Tibial artery (tissue), 4 donors: Measurements from ENCODE around the gene OSCP1.
A peak's percentile ranks its signal among the peaks of the same experiment; 100 is the strongest.

Source experiments
- DNase-seq, 2 donors: peaks; one replicate each; pipeline ENCODE4 v3.0.0-alpha.2; 2019
- H3K27ac ChIP-seq, 2 donors: fragments of 200-600 bp; sonication (generic) in 1 of 2; 1 replicate in 1 of 2; 2 replicates in 1 of 2; pipeline ENCODE4 v1.5.1; 2018 to 2019; ENCODE audit warnings: mild to moderate bottlenecking in 1 of 2
- H3K27me3 ChIP-seq, 2 donors: fragments of 200-600 bp; sonication (generic) in 1 of 2; one replicate each; pipeline versions ENCODE4 v1.5.1 to v1.6.0; 2016 to 2019
- H3K36me3 ChIP-seq, 3 donors: fragments of 200-600 bp; sonication (generic) in 2 of 3; one replicate each; pipeline ENCODE4 v1.5.1; 2016 to 2019; ENCODE audit warnings: mild to moderate bottlenecking in 2 of 3
- H3K4me1 ChIP-seq, 4 donors: fragments of 200-600 bp; sonication (generic) in 2 of 4; 1 replicate in 3 of 4; 2 replicates in 1 of 4; pipeline ENCODE4 v1.5.1; 2016 to 2019
- H3K4me3 ChIP-seq, 2 donors: fragments of 200-600 bp; sonication (generic) in 1 of 2; 1 replicate in 1 of 2; 2 replicates in 1 of 2; pipeline ENCODE4 v1.5.1; 2018 to 2019; ENCODE audit warnings: mild to moderate bottlenecking in 2 of 2
- H3K9me3 ChIP-seq, 3 donors: fragments of 200-600 bp; sonication (generic) in 1 of 3; one replicate each; pipeline ENCODE4 v1.5.1; 2016 to 2019
- intact Hi-C: fragments of 100-400 bp; cut with DNase I; formaldehyde crosslinking; loops from one replicate; pipeline ENCODE4 v1.15.0; 2023; ENCODE audit warnings: low total_unique reads
- TF ChIP-seq, protein P1 (sequence below), 2 experiments: fragments of 200-600 bp in 1 of 2; fragments of 450-650 bp in 1 of 2; IDR thresholded peaks; one replicate each; pipeline ENCODE4 v1.5.1; 2017 to 2019; ENCODE audit warnings: antibody characterized with exemption in 2 of 2, mild to moderate bottlenecking in 1 of 2, moderate library complexity in 1 of 2

OSCP1 gene

DNA sequence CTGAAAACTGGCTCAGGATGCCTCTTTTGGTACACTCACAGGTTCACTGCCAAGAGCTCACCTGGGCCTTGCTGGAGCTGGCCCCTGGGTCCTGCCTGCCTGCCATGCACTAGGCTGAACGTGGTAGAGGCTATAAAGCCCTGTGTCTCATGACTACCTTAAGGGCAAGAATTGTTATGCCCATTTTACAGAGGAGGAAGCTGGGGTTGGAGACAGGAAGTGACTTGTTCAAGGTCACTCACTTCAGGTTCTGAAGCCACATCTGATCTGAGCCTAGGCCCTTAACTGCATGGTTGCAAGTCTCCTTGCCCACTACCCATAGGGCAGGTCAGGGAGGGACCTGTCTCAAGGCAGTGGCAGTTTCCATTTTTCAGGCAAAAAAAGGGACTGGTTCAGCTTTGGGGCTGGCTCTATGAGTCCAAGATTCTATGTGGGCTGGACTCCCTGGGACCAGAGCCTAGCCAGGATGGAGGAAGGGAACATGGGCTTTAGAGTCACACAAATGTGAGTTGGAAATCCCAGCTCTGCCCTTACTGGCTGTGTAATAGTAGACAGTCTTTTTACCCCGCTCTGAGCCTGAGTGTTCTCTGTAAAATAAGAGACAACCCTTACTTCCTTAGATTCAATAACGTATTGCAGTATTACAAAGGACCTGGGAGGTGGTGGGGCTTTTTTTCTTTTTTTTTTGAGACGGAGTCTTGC lies 72.3 kb downstream of the OSCP1 start:
- Histone ChIP-seq H3K36me3 (no peaks in the 10 kb centered on the region), H3K4me3 (no peak overlapping the region), H3K4me1 (peaks cover 0 to 83% (median 58%) of the 10 kb centered on the region in 4 donors), H3K27me3 (no peaks in the 10 kb centered on the region), H3K9me3 (no peaks in the 10 kb centered on the region), H3K27ac (peak overlapping the region; percentile 17 to 90)
- intact Hi-C loops = no loop called here
- TF ChIP-seq, protein P1, sequence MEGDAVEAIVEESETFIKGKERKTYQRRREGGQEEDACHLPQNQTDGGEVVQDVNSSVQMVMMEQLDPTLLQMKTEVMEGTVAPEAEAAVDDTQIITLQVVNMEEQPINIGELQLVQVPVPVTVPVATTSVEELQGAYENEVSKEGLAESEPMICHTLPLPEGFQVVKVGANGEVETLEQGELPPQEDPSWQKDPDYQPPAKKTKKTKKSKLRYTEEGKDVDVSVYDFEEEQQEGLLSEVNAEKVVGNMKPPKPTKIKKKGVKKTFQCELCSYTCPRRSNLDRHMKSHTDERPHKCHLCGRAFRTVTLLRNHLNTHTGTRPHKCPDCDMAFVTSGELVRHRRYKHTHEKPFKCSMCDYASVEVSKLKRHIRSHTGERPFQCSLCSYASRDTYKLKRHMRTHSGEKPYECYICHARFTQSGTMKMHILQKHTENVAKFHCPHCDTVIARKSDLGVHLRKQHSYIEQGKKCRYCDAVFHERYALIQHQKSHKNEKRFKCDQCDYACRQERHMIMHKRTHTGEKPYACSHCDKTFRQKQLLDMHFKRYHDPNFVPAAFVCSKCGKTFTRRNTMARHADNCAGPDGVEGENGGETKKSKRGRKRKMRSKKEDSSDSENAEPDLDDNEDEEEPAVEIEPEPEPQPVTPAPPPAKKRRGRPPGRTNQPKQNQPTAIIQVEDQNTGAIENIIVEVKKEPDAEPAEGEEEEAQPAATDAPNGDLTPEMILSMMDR (IDR thresholded peaks at IDR 0.05) = no peak
- DNase-seq = no peak

DNA sequence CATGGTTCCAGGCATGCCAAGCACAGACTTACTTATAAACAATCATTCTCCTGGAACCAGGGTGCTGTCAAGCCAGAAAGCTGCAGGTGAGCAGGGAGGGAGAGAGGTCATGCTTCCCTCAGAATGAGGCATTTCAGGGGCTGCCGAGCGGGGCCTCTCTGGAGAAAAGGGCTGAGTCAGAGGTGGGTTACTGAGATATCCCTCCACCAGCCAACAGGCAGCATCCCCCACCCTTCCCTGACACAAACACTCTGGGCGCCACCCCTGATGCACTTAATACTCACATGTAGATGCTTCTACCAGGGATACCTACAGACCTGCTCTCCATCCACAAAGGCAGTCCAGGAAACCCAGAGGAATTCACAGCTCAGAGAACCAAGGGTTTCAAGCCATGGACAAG lies 77.6 kb downstream of the OSCP1 start:
- TF ChIP-seq, protein P1 (IDR thresholded peaks at IDR 0.05) = no peak
- intact Hi-C loops = no loop called here
- H3K27me3 ChIP-seq = no peaks in the 10 kb centered on the region
- H3K27ac ChIP-seq = peak overlapping the region; percentile 79 to 87
- H3K36me3 ChIP-seq = peaks cover 0 to 2% (median 0%) of the 10 kb centered on the region in 3 donors
- no peak overlapping the region for H3K4me3 ChIP-seq
- no peaks in the 10 kb centered on the region for H3K9me3 ChIP-seq
- H3K4me1 ChIP-seq = peaks cover 0 to 64% (median 42%) of the 10 kb centered on the region in 4 donors
- DNase-seq = no peak

DNA sequence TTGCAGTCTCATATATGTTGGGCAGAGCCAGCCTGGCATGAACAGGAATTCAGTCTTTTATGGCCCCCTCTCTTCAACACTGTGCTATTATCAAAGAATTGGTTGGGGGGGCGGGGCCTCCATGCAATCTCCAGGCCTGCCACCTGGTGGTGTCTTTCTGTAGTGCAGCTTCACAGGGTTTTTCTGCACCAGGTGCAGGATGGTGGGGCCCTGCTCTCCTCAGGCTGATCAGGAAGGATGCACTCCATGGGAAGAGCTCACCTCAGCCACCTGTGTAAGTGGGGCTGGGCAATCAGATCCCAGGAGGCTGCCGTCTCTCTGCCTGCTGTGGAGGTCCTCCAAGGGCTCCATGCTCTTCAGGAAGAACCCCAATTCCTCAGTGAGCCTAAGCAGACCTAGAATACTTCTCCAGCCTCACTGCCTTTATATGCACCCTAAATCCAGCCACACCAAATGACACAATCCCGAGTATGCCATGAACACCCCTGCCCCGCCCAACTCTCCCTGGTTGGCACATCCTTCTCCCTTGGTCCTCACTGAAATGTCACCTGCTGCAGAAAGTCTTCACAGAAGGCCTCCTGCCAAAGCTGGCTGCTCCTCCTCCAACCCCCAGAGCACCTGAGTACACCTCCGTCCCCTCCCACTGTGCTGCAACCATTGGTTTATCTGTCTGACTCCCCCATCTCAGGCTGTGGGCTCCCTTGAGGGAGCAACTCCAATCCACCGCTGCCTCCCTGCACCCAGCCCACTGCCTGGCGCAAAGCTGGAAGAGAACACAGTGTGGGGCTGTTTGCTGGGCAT lies 81.0 kb downstream of the OSCP1 start:
- Histone ChIP-seq H3K4me3 (no peak overlapping the region), H3K9me3 (no peaks in the 10 kb centered on the region), H3K36me3 (peaks cover 0 to 10% (median 0%) of the 10 kb centered on the region in 3 donors), H3K27me3 (no peaks in the 10 kb centered on the region), H3K4me1 (peaks cover 0 to 65% (median 40%) of the 10 kb centered on the region in 4 donors), H3K27ac (peak overlapping the region; percentile 0 to 12)
- TF ChIP-seq, protein P1 (IDR thresholded peaks at IDR 0.05) = peak; percentile 93 to 94
- intact Hi-C loops = no loop called here
- peak; percentile 77 to 83 for DNase-seq
